IPS-15b (cell line): ENCODE data around the gene SSBP4.

Source experiments
- H3K27me3 ChIP-seq: one replicate; pipeline ENCODE4 v1.6.1; 2013; ENCODE audit warnings: low read length; ENCODE audit not compliant: control insufficient read depth, insufficient read depth
- H3K36me3 ChIP-seq: one replicate; pipeline ENCODE4 v1.6.1; 2013; ENCODE audit warnings: low read length; ENCODE audit not compliant: control insufficient read depth, insufficient read depth
- H3K4me1 ChIP-seq: one replicate; pipeline ENCODE4 v1.6.1; 2013; ENCODE audit warnings: mild to moderate bottlenecking, low read length; ENCODE audit not compliant: control insufficient read depth, insufficient read depth
- H3K4me3 ChIP-seq: one replicate; pipeline ENCODE4 v1.5.1; 2013; ENCODE audit warnings: low read depth, low read length
- H3K9ac ChIP-seq: one replicate; pipeline ENCODE4 v1.6.1; 2013; ENCODE audit warnings: low read depth, mild to moderate bottlenecking, low read length
- H3K9me3 ChIP-seq: one replicate; pipeline ENCODE4 v1.6.1; 2013; ENCODE audit warnings: mild to moderate bottlenecking, low read length; ENCODE audit not compliant: control insufficient read depth, insufficient read depth

SSBP4 gene

GRCh38 chr19:18416778-18417249 lies 2.4 kb upstream of the SSBP4 start:
- Histone ChIP-seq H3K4me3 (peak overlapping the region; percentile 72), H3K4me1 (peaks cover 9% of the 10 kb centered on the region), H3K9ac (no peak overlapping the region), H3K27me3 (peaks cover 17% of the 10 kb centered on the region), H3K36me3 (no peaks in the 10 kb centered on the region), H3K9me3 (no peaks in the 10 kb centered on the region)

DNA sequence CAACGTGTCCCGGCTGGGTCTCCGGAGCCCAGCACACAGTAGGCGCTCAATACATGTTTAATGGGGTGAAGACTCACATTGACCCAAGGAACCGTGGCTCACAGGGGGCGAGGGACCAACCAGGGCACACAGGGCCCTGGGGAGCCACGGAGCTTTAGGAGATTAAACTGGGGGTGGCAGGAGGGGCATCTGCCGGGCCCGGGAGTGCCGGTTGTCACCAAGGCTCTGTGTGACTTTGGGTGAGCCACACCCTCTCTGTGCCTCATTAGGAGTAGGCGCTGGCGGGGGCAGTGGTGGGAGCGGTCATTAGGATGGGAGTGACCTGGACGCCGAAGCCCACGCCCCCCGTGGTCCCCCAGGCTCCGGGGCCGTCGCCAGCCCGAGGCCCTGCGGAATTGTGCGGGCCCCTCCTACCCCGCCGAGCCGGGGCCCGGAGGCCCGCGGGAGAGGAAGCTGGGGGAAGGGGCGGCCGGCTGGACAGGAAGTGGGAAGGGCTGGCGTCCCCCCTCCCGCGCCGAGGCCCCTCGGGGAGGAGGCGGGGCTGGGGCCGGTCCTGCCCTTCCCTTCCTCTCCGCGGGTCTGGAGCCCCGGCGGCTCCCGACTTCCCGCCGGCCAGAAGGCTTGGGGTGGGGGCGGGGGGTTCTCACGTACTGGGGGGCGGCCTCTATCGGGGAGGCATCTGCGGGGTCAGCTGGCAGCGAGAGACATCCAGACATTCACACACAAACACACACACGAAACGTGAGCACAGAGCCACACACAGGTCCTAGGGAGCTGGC lies 1.8 kb upstream of the SSBP4 start:
- Histone ChIP-seq H3K9me3 (no peaks in the 10 kb centered on the region), H3K27me3 (peaks cover 16% of the 10 kb centered on the region), H3K9ac (no peak overlapping the region), H3K4me3 (peak overlapping the region; percentile 72), H3K36me3 (no peaks in the 10 kb centered on the region), H3K4me1 (peaks cover 9% of the 10 kb centered on the region)

DNA sequence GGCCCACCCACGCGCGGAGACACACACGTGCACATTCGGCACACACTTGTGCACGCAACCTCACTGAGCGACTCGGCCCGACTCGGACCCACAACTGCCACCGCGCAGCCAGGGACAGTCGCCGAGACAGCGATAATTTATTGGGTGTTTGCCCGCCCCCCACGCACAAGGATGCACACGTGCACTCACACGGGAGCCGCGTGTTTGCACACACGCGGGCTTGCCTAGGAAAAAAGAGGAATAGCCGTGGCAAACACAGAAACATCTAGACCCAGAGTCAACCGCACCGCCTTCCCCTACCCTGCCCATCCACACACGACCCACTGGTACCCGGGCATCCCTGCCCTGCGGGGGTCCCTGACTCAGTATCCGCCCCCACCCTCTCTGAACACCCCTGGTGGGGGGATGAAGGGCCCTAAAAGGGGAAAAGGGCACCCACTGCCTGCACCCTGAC lies 1.1 kb upstream of the SSBP4 start:
- no peaks in the 10 kb centered on the region for H3K36me3 ChIP-seq
- H3K4me3 ChIP-seq, result peak overlapping the region; percentile 72
- peaks cover 9% of the 10 kb centered on the region for H3K4me1 ChIP-seq
- no peaks in the 10 kb centered on the region for H3K9me3 ChIP-seq
- H3K27me3 ChIP-seq, result peaks cover 15% of the 10 kb centered on the region
- H3K9ac ChIP-seq, result no peak overlapping the region

GRCh38 chr19:18418483-18419194 lies 559 bp upstream of the SSBP4 start:
- Histone ChIP-seq H3K4me1 (peaks cover 9% of the 10 kb centered on the region), H3K4me3 (peak overlapping the region; percentile 72), H3K36me3 (no peaks in the 10 kb centered on the region), H3K9me3 (no peaks in the 10 kb centered on the region), H3K9ac (no peak overlapping the region), H3K27me3 (peaks cover 15% of the 10 kb centered on the region)

DNA sequence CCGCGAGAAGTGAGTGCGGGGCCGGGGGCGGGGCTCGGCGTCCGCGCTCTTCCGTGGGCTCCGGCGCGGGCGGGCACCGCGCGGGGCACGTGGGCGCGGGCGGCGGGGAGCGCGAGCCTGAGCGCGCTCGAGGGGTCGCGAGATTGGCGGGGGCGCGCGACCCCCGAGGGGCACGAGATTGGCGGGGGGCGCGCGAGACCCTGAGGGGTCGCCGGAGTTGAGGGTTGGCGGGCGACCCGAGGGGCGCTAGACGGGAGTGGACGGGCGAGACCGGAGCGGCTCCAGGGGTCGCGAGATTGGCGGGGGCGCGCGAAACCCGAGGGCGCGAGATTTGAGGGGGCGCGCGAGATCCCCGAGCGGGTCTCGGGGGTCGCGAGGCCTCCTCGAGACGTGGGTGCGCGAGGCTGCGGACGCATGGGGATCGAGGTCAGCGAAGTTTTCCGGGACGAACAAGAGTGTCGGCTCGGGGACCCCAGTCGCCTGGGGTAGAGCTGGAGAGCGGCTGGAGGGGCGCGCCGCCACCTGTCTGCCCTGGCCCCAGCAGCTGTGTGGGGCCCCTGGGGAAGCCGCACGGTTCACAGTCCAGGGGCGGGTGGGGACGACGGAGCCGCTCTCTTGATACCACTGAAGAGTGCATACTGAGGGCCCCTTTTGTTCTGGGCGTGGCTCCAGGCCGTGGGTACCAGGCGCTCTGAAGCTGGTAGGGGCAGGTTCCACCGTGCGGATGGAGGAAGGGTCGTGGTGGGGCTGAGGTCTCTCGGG lies 682 bp downstream of the SSBP4 start:
- H3K9me3 ChIP-seq, result no peaks in the 10 kb centered on the region
- H3K9ac ChIP-seq, result no peak overlapping the region
- H3K27me3 ChIP-seq, result peaks cover 15% of the 10 kb centered on the region
- H3K4me1 ChIP-seq, result peaks cover 7% of the 10 kb centered on the region
- H3K4me3 ChIP-seq, result peak overlapping the region; percentile 50
- H3K36me3 ChIP-seq, result no peaks in the 10 kb centered on the region

GRCh38 chr19:18420930-18421329 lies 1.7 kb downstream of the SSBP4 start:
- no peak overlapping the region for H3K9ac ChIP-seq
- no peak overlapping the region for H3K4me3 ChIP-seq
- peaks cover 15% of the 10 kb centered on the region for H3K27me3 ChIP-seq
- peaks cover 5% of the 10 kb centered on the region for H3K4me1 ChIP-seq
- no peaks in the 10 kb centered on the region for H3K36me3 ChIP-seq
- H3K9me3 ChIP-seq, result no peaks in the 10 kb centered on the region

DNA sequence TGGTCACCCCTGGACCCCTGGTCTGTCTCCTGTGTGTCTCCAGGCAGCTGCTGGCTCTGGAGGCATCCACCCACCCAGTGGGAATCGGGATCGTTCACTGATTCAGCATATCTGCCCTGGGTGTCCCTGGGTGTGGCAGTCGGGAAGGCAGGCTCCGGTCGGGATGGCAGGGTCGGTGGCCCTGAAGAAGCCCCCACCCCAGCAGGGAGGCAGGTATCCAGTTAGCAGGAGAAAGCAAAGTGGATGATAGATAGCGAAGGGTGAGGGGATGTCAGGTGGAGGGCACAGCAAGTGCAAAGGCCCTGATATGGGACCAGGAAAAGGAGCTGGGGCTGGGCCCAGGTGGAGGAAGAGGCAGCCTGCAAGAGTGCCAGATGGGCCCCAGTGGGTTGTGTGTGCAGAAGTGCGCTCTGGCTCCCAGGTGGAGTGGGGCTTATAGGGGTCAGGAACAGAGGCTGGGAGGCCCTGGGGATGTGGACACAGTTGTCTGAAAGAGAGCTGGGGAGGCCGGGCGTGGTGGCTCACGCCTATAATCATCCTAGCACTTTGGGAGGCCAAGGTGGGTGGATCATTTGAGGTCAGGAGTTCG lies 2.3 kb downstream of the SSBP4 start:
- Histone ChIP-seq H3K4me1 (peaks cover 5% of the 10 kb centered on the region), H3K27me3 (peaks cover 15% of the 10 kb centered on the region), H3K4me3 (no peak overlapping the region), H3K9ac (no peak overlapping the region), H3K36me3 (no peaks in the 10 kb centered on the region), H3K9me3 (no peaks in the 10 kb centered on the region)

GRCh38 chr19:18422530-18423191 lies 3.5 kb downstream of the SSBP4 start:
- Histone ChIP-seq H3K9ac (no peak overlapping the region), H3K4me3 (no peak overlapping the region), H3K36me3 (no peaks in the 10 kb centered on the region), H3K9me3 (no peaks in the 10 kb centered on the region), H3K4me1 (peaks cover 5% of the 10 kb centered on the region), H3K27me3 (peaks cover 15% of the 10 kb centered on the region)

DNA sequence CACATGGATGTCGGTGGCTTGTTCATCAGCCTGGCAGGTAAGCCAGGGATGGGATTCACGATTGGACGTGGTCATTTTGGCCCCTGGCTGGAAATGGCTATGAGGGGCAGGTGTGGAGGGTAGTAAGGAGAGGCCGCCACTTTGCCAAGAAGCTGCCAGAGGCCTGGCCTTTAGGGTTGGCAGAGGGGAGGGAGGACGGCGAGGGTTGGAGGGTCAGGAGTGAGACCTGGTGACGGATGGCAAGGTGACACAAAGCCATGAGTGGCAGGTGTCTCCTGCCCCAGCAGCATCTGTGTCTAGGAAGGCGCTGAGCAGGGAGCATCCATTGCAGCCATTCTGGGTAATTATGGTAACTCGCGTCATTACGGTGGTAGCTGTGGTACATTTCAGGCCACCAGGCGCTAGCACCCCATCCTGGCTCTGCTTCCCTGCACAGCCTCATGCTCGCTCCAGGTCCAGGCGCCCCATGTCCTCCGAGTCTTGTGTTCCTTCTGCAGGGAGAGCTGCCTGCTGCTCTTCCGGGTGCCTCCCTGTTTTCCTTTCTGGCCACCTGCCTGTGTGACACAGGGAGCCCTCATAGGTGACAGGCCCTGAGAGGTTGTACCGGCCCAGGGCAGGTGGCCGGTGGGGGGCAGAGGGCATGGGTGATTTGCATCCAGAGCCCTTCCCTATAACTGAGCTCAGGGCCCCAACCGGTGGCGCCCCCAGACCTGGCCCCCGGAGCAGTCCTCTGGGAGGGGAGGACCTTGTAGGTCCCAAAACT lies 4.2 kb downstream of the SSBP4 start:
- Histone ChIP-seq H3K27me3 (peaks cover 8% of the 10 kb centered on the region), H3K9ac (no peak overlapping the region), H3K9me3 (no peaks in the 10 kb centered on the region), H3K4me3 (no peak overlapping the region), H3K36me3 (no peaks in the 10 kb centered on the region), H3K4me1 (peaks cover 5% of the 10 kb centered on the region)

DNA sequence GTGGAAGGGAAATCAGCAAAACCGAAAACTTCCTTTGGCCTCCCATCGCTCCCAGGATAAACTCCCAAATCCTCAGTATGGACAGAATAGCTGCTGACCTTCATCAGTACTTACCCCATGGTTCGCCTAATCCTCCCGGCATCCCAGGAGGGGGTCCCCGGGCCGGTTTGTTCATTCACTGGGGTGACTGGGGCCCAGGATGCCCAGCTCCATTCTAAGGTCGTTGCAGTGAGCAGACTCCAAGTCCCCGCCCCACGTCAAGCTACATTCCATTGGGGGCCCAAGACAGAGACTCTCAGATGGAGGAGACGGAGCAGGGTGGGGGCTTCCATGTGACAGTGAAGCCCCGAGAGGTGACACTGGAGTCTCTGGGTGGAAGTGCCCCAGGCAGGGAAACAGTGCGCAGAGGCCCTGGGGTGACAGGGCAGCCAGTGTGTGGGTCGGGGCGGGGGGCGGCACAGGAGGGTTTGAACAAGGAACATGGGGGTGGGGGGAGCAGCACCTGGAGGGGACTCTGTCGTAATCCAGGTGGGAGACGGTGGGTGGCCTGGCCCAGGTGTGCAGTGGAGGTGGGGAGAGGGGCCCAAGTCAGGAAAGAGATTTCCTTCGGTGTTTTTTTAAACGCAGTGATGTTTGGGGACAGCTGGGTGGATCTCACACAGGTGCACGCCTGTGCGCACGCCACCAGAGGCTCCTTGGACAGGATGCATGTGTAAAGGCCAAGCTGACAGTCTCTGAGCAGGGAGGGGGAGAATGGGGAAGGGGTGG lies 5.1 kb downstream of the SSBP4 start:
- no peaks in the 10 kb centered on the region for H3K9me3 ChIP-seq
- no peak overlapping the region for H3K9ac ChIP-seq
- peaks cover 3% of the 10 kb centered on the region for H3K27me3 ChIP-seq
- no peak overlapping the region for H3K4me3 ChIP-seq
- H3K4me1 ChIP-seq, result peaks cover 3% of the 10 kb centered on the region
- H3K36me3 ChIP-seq, result no peaks in the 10 kb centered on the region
